ENCODE measurements around the gene MYPN.

GRCh38 chr10:68124718-68125117 is 15.4 kb downstream of the MYPN start:
- TF ChIP-seq CTCF (IDR thresholded peaks at IDR 0.05; ENCODE audit: low read depth, low read length), result no peak
- no peak for TF ChIP-seq POLR2A (IDR thresholded peaks at IDR 0.05; ENCODE audit: extremely low read depth, insufficient read length)
- TF ChIP-seq MAX (IDR thresholded peaks at IDR 0.05; ENCODE audit: low read depth, low read length), result no peak
